ENCODE results near the gene ARSI.

The ARSI gene

DNA sequence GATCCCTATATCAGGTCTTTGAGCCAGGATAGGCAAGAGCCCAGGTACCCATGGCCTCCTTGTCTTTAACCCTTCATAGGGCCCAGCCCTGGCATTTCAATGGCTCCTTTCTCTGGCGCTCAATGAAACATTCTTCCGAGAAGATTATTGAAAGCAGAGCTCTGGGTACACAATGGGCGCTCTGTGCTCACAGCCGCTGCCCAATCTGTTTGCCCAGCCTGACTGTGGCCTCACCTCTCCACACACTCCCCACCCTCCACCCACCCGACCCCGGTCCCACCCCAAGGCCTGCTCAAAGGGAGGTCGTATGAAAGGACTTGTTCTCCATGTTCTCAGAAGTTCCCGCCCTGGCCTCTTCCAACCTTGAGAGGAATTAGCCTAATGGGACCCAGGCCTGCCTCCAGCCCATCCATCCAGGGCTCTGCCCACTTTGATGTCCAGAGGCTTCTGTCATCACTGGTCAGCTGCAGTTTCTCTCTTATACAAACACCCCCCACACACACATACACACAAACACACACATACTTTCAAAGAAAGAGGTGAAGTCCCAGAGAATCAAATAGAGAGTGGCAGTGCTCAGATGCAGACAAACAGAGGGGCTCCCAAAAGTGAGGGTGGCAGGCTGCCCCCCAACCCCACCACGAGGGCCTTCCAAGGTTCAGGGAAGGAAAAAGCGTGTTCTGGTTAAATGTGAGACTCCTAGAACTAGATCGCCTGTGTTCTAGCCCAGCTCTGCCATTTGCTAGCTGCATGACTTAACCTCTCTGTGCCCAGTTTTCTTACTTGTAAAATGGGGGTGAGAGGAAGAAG, 5.1 kb upstream of the ARSI start:
- DNase-seq, result no peak

- DNase-seq, result no peak
Measured at GRCh38 chr5:150306775-150307174, 4.1 kb upstream of the ARSI start.

DNA sequence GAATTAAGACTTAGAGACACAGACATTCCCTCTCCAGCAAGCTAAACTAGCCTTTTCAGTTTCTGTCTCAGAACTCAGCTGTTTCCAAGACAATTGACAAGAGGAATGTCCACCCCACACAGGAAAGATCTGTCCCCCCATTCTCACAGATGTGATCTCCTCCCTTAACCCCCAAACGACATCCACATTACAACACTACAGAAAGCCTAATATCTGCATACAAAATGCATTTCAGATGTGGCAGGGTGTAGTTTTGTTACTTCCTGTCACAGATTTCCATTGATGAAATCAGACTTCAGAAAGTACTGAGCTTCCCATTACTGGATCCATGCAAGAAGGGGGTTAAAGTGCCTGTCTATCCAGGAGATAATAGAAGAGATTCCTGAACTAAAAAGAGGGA, 2.9 kb upstream of the ARSI start:
- peak; percentile 37 for DNase-seq

DNA sequence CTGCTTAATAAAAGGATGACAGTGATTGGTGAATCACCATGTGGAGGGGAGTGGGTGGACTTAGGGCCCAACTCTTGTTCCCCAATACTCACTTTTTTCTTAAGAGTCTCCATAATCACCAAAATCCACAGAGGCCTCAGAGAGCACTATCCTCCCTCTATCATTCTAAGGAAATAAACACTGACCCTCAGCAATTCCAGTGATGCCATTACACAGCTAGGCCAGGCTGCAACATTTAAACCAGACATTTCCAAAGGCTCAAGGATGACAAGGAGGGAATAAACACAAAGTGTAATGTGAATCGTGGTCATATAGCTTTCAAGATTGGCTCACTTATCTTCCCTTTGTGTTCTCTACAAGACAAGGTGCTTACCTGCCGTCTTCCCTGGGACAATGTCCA, 2.4 kb upstream of the ARSI start:
- DNase-seq, result no peak

GRCh38 chr5:150304481-150305081, 1.9 kb upstream of the ARSI start:
- no peak for DNase-seq

GRCh38 chr5:150303660-150304386, 1.1 kb upstream of the ARSI start:
- peak; percentile 41 for DNase-seq

GRCh38 chr5:150303070-150303615, 438 bp upstream of the ARSI start:
- DNase-seq, result peak; percentile 28

GRCh38 chr5:150301901-150302300, 804 bp downstream of the ARSI start:
- DNase-seq, result no peak

- DNase-seq, result peak; percentile 65
Measured at GRCh38 chr5:150301170-150301505, 1.6 kb downstream of the ARSI start.

DNA sequence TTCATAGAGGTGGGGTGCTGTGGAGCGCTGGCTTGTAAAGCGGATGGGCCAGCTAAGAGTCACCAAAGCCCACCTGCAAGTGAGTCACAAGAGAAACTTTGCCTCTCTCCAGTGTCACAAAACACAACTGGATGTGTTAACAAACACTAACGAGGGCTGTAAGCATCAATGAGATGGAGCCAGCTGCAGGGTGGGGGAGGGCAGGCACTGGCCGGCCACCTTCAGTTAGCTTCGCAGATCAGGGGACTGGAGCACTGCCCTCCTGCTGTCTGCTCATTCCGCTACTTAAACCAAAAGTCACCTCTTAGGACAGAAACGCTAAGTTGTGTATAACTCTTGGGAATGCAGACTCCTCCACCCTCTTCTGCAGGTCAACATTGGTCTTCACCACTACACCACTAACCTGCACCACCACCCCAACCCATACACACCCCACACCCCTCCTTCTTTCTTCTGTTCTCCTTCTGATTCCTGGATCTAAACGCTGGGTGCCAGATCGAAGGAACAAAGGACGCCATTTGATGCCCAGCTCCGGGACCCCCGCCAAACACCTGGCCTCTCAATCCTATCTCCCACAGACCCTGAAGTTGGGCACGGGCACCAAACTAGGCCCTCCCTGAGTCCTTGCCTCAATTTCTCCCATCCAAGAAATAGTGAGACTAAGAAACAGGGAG, 2.1 kb downstream of the ARSI start:
- no peak for DNase-seq

- DNase-seq, result peak; percentile 74
Measured at GRCh38 chr5:150299571-150300327, 3.0 kb downstream of the ARSI start.

DNA sequence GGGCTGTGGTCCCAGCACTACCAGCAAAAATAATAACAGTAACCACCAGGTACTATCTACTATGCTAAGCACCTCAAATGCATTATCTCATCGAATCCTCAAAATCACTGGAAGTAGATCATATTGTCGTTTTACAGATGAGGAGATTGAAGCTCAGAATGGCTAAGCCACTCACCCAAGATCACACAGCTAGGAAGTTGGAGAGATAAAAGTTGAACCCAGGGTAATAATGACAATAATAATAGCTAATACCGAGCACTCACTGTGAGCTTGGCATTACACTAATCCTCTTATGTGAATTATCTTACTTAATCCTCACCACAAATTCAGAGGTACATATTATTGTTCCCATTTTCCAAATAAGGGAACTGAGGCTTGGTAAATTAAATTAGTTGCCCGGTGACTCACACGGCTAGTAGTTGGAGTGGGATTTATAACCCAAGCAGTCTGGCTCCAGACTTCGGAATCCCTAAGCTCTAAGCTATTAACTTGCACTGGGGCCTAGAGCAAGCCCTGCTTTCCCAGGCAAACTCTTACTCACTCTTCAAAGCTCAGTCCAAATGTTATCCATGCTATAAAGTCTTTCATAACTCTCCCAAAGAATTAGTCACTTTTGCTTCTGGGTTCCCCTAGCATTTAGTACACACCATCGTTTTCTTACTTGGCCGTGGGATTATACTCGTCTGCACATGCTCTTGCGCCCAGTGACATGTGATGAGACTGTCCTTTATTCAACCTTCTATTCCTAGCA, 3.8 kb downstream of the ARSI start:
- DNase-seq, result peak; percentile 98

DNA sequence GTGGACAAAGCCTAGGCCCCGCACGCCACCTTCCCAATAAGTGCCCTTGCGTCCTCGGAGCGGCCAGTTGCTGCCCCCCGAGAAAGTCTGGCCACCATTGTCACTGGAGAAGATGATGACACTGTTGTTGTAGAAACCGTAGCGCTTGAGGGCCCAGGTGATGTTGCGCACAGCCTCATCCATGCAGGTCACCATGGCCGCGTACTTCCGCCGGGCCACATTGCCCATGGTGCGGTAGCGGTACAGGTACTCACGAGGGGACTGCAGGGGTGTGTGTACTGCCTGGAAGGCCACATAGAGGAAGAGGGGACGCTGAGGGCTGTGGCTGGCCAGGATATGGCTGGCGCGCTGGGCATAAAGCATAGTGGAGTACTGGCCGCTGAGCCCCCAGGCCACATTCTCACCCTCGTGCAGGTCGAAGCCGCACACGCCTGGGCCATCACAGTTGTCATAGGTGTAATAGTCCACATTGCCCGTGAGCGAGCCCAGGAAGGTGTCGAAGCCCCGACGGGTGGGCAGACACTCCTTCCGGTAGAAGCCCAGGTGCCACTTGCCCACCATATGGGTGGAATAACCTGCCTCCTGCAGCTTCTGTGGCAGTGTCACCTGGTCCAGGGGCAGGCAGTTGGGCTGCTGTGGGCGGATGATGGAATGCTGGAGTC, 4.6 kb downstream of the ARSI start:
- no peak for DNase-seq

GRCh38 chr5:150297236-150297890, 5.3 kb downstream of the ARSI start:
- no peak for DNase-seq

DNA sequence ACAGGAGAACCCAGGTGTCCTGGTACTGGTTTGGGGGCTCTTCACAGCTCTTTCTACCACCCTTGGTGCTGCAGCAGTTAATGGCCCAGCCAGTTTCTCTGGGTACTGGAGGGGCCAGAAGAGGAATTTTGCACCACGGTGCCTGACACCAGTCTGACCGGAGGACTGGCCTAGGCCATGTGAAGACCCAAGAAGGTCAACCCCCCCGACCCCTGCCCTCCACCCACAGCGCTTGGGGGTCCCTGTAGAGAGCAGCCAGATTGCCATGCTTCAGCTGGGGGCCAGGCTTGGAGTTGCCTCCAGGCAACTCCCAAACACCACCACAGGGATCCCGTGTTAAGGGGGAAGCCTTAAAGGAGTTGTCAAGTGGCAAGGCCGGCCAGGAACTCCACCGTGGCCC, 6.2 kb downstream of the ARSI start:
- no peak for DNase-seq

GRCh38 chr5:150295741-150296486, 6.8 kb downstream of the ARSI start:
- DNase-seq, result no peak

DNA sequence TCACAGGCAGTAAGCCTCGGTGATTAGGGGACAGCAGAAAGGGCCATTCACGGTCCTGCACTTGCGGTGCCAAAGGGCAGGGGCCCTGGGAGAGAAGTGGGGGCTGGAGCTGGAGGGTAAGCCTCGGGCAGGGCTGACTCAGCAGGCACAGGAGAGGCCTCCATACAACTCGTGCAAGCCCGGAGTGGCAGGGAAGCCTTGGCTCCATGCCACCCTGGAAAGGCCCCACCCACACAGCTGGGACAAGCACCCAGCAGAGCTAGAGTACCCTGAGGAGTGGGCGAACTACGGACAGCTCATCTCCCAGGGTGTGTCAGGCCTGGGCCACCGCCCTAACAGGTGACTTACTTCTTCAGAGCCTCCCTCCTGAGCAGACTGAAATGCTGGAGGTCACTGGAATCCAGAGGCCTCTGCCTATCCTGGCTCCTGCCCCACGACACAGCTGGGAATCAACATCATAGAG, 7.5 kb downstream of the ARSI start:
- peak; percentile 48 for DNase-seq

DNA sequence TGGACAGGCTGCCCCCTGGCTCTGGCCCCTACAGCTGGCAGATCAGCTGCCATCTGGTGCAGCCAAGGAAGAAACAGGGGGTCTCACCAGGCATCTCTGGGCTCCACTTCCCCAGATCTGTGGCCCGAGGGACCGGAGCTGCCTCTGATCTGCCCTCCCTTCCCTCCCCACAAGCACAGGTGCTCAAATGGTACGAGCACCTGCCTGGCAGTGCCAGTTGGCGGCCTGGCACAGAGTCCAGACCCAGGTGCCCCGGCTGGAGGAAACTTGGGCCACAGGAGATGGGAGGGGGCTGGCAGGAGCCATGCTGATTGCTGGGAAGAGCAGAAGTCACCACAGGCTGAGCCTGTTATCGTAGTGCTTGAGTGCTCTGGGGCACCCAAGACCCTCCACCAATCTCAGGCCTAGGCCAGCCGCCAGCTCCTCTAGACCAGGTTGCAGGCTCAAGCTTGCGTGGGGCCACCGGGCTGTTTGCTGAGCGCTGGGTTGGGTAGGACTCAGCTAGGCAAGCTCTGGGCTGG, 8.1 kb downstream of the ARSI start:
- DNase-seq, result no peak
